IMR-90 (cell line): ENCODE results near the gene TMEM131L. TPM values are rescaled to one million over a fixed set of nuclear protein-coding genes. Genes with fewer than 3 reads are reported as not detected.

ENCODE experiments used
- ATAC-seq: fragments of 200-7000 bp; cut with Tn5 transposase; 2 replicates; pipeline ENCODE4 v1.9.1; 2020; ENCODE audit warnings: low read depth, mild to moderate bottlenecking, moderate library complexity
- BruUV-seq: library from RNA; stranded (reverse); fragments of 400-500 nt; replicated peaks from 2 replicates; lab custom pipeline; 2021; lab: Mats Ljungman, UMichigan
- CTCF ChIA-PET: fragments of 300-600 bp; formaldehyde crosslinking; extraction: SDS; loops from one replicate; lab custom pipeline; 2021; ENCODE audit warnings: antibody characterized with exemption; lab: Yijun Ruan, JAX
- POLR2A ChIA-PET: fragments of 300-600 bp; sonication (Branson Sonifier 250); formaldehyde crosslinking; loops from one replicate; lab custom pipeline; 2022; ENCODE audit warnings: antibody characterized with exemption; ENCODE audit not compliant: unreplicated experiment; lab: Charles Lee
- DNase-seq: peaks from one replicate; pipeline ENCODE4 v3.0.0; 2013
- H2AFZ ChIP-seq: replicated peaks from 2 replicates; pipeline ENCODE3; 2013; ENCODE audit warnings: low read length, mild to moderate bottlenecking; ENCODE audit not compliant: poor library complexity
- H2AK5ac ChIP-seq: 2 replicates; pipeline ENCODE4 v1.6.1; 2013; ENCODE audit warnings: low read depth, low read length, inconsistent platforms
- H2AK9ac ChIP-seq: replicated peaks from 2 replicates; pipeline ENCODE3; 2013; ENCODE audit warnings: mild to moderate bottlenecking, low read depth, low read length, moderate library complexity; ENCODE audit not compliant: poor library complexity
- H2BK120ac ChIP-seq: 2 replicates; pipeline ENCODE4 v1.6.1; 2013; ENCODE audit warnings: low read depth, low read length, inconsistent platforms
- H2BK15ac ChIP-seq: 3 replicates; pipeline ENCODE4 v1.6.1; 2013; ENCODE audit warnings: low read depth, low read length, inconsistent platforms
- H2BK20ac ChIP-seq: 2 replicates; pipeline ENCODE4 v1.6.1; 2013; ENCODE audit warnings: low read depth, mild to moderate bottlenecking, inconsistent platforms, low read length, moderate library complexity
- H2BK5ac ChIP-seq: 2 replicates; pipeline ENCODE4 v1.6.1; 2013; ENCODE audit warnings: mild to moderate bottlenecking, low read depth, low read length, inconsistent platforms; ENCODE audit not compliant: poor library complexity, severe bottlenecking
- H3K14ac ChIP-seq: replicated peaks from 2 replicates; pipeline ENCODE4 v1.6.1; 2013; ENCODE audit warnings: low read depth, low read length, inconsistent platforms
- H3K18ac ChIP-seq: 2 replicates; pipeline ENCODE4 v1.6.1; 2013; ENCODE audit warnings: low read depth, low read length, control low read depth
- H3K23ac ChIP-seq: 2 replicates; pipeline ENCODE4 v1.6.1; 2013; ENCODE audit warnings: low read depth, low read length, inconsistent platforms
- H3K27ac ChIP-seq: 2 replicates; pipeline ENCODE4 v1.5.1; 2013; ENCODE audit warnings: mild to moderate bottlenecking, control low read depth, low read length; ENCODE audit not compliant: insufficient read depth
- H3K27me3 ChIP-seq: 2 replicates; pipeline ENCODE4 v1.6.1; 2013; ENCODE audit warnings: low read length; ENCODE audit not compliant: control insufficient read depth, insufficient read depth
- H3K36me3 ChIP-seq: 2 replicates; pipeline ENCODE4 v1.6.1; 2013; ENCODE audit warnings: low read length, mixed read lengths; ENCODE audit not compliant: control insufficient read depth, insufficient read depth
- H3K4ac ChIP-seq: 2 replicates; pipeline ENCODE4 v1.6.1; 2013; ENCODE audit warnings: low read depth, low read length, inconsistent platforms
- H3K4me1 ChIP-seq: 2 replicates; pipeline ENCODE4 v1.6.1; 2013; ENCODE audit warnings: low read length, mixed read lengths; ENCODE audit not compliant: control insufficient read depth, insufficient read depth
- H3K4me2 ChIP-seq: 2 replicates; pipeline ENCODE4 v1.6.1; 2013; ENCODE audit warnings: low read depth, mild to moderate bottlenecking, control low read depth, low read length, moderate library complexity
- H3K4me3 ChIP-seq: 2 replicates; pipeline ENCODE4 v1.5.1; 2013; ENCODE audit warnings: low read depth, mild to moderate bottlenecking, control low read depth, low read length, moderate library complexity; ENCODE audit not compliant: insufficient read depth
- H3K56ac ChIP-seq: 2 replicates; pipeline ENCODE4 v1.6.1; 2013; ENCODE audit warnings: low read length, inconsistent platforms; ENCODE audit not compliant: insufficient read depth; ENCODE audit errors: extremely low read depth
- H3K79me1 ChIP-seq, 2 experiments: 2 replicates each; pipeline ENCODE4 v1.6.1; 2013; ENCODE audit warnings: low read length in 2 of 2, inconsistent platforms in 1 of 2, low read depth in 1 of 2
- H3K9ac ChIP-seq: 2 replicates; pipeline ENCODE4 v1.6.1; 2013; ENCODE audit warnings: low read depth, low read length, control low read depth
- H3K9me1 ChIP-seq: 2 replicates; pipeline ENCODE4 v1.6.1; 2013; ENCODE audit warnings: low read length, inconsistent platforms; ENCODE audit not compliant: insufficient read depth
- H3K9me3 ChIP-seq: 2 replicates; pipeline ENCODE4 v1.6.1; 2013; ENCODE audit warnings: low read length; ENCODE audit not compliant: control insufficient read depth, insufficient read depth
- H4K20me1 ChIP-seq: 2 replicates; pipeline ENCODE4 v1.6.1; 2013; ENCODE audit warnings: low read length, inconsistent platforms; ENCODE audit not compliant: insufficient read depth
- H4K5ac ChIP-seq: 2 replicates; pipeline ENCODE4 v1.6.1; 2013; ENCODE audit warnings: mild to moderate bottlenecking, low read depth, low read length, control low read depth
- H4K8ac ChIP-seq, 2 experiments: 2 replicates each; pipeline ENCODE4 v1.6.1; 2013; ENCODE audit warnings: low read depth in 2 of 2, low read length in 2 of 2, control low read depth in 1 of 2, inconsistent platforms in 1 of 2
- H4K91ac ChIP-seq: 2 replicates; pipeline ENCODE4 v1.6.1; 2013; ENCODE audit warnings: low read depth, low read length, inconsistent platforms; ENCODE audit not compliant: insufficient read depth
- CEBPB ChIP-seq: IDR thresholded peaks from 2 replicates; pipeline ENCODE4 v1.6.1; 2012; ENCODE audit warnings: low read depth, low read length, improper control_type of control experiment
- FOS ChIP-seq: fragments of 150-350 bp; IDR thresholded peaks from 2 replicates; pipeline ENCODE4 v1.6.1; 2016; ENCODE audit warnings: low read depth, low read length
- RFX5 ChIP-seq: IDR thresholded peaks from 2 replicates; pipeline ENCODE4 v1.8.0; 2012; ENCODE audit warnings: low read depth, mild to moderate bottlenecking, low read length, moderate library complexity
- WGBS, 2 experiments: methylation state at CpG; one replicate each; pipeline versions ENCODE4 v1.1.5 to v1.1.7; 2013; ENCODE audit warnings: missing lambda C conversion rate in 2 of 2; ENCODE audit not compliant: insufficient read length in 1 of 2; ENCODE audit errors: extremely low coverage in 2 of 2; 5-methylcytosine and 5-hydroxymethylcytosine counted together
- dilution Hi-C: fragments of 300-500 bp; cut with HindIII; formaldehyde crosslinking; loops from one replicate; pipeline ENCODE4 v1.14.3; 2018; ENCODE audit warnings: low sequenced_read_pairs; ENCODE audit not compliant: unreplicated experiment
- in situ Hi-C: fragments of 300-500 bp; cut with MboI; formaldehyde crosslinking; loops from 3 replicates; pipeline ENCODE4 v1.14.3; 2019; ENCODE audit warnings: low sequenced_read_pairs, inconsistent platforms, mixed read lengths
- intact Hi-C: fragments of 100-400 bp; cut with micrococcal nuclease; formaldehyde crosslinking; loops from 2 replicates; pipeline ENCODE4 v1.10.0; 2022
- polyA plus RNA-seq, 3 experiments: library from polyadenylated mRNA; depleted of rRNA; stranded (reverse); fragments of >200 nt; gene quantifications; 2 replicates each; pipeline ENCODE4 v1.2.3, GENCODE V29; 2012; ENCODE audit warnings: low replicate concordance in 1 of 3
- total RNA-seq: library from RNA; depleted of rRNA; stranded (reverse); fragments of >200 nt; gene quantifications from 2 replicates; pipeline ENCODE4 v1.2.3, GENCODE V29; 2012

TMEM131L gene
- total and polyA plus RNA-seq, 2 of the 4 experiments (the other 2 are of a cell fraction) = 8.4 to 23.8 TPM

DNA sequence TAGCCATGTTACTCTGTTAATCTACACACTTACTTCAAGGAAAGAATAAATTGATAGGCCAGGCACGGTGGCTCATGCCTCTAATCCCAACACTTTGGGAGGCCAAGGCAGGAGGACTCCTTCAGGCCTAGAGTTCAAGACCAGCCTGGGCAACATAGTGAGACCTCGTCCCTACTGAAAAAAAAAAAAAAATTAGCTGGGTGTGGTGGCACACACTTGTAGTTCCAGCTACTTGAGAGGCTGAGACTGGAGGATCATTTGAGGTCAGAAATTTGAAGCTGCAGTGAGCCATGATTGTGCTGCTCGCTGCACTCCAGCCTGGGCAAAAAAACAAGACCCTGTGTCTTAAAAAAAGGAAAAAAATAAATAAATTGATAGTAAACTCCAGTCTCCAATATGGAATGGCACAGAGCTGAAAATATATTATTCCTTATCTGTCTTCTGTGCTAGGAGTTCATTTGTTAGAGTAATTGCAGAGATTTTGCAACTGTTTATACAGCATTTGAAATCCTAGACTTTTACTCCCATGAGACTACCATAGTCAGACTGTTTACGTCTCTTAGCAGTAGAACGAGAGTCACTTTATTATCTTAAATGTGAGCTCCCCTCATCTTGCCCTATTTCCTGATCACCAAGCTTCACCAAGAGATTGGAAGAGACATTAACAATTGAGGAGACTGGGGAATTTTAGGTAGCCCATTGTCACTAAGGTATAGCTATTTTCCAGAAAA, 18.8 kb upstream of the TMEM131L start:
- H4K8ac ChIP-seq = no peak overlapping the region
- ChIA-PET CTCF (interaction anchor here (1.0 to 1.4 kb wide), 3 partner anchors 18 to 127 kb away, joined by 3 to 5 read pairs (median 5); no protein-coding TSS in a partner anchor), POLR2A (interaction anchor here (0.6 kb wide), 1 partner anchor 26 kb away, joined by 3 read pairs; no protein-coding TSS in a partner anchor)
- H3K79me1 ChIP-seq = no peaks in the 10 kb centered on the region
- H3K18ac ChIP-seq = peak overlapping the region; percentile 40; the same call in 1 of the 2 replicates
- DNase-seq (peak; percentile 83), ATAC-seq (peak; percentile 88)
- H3K23ac ChIP-seq = no peak overlapping the region
- intact Hi-C loops (loop anchor here (2.0 to 5.0 kb wide), 2 partner anchors 17 to 100 kb away; no protein-coding TSS in a partner anchor), dilution Hi-C loops (no loop called here), in situ Hi-C loops (no loop called here)
- 0 out of 2 replicates have a peak overlapping the region, but pooled peaks have one; percentile 20 for H4K5ac ChIP-seq
- WGBS, 2 experiments = no CpG with 5 or more reads among the region's 5 CpGs
- no peak overlapping the region for H2AFZ ChIP-seq
- peak overlapping the region; percentile 95 for H3K4me2 ChIP-seq
- no peak overlapping the region for H2BK20ac ChIP-seq
- H3K56ac ChIP-seq = no peak overlapping the region
- H3K9ac ChIP-seq = no peak overlapping the region
- H4K91ac ChIP-seq = no peak overlapping the region
- no peak overlapping the region for H3K14ac ChIP-seq
- H4K20me1 ChIP-seq = no peaks in the 10 kb centered on the region
- peaks cover 5% of the 10 kb centered on the region for H3K4me1 ChIP-seq
- no peak overlapping the region for H2AK5ac ChIP-seq
- BruUV-seq = no TSS peak
- H2BK120ac ChIP-seq = no peak overlapping the region
- H3K27ac ChIP-seq = no peak overlapping the region
- H3K4me3 ChIP-seq = no peak overlapping the region
- H3K4ac ChIP-seq = 0 out of 2 replicates have a peak overlapping the region, but pooled peaks have one; percentile 10
- H2BK15ac ChIP-seq = 0 out of 3 replicates have a peak overlapping the region, but pooled peaks have one; percentile 30
- no peaks in the 10 kb centered on the region for H3K36me3 ChIP-seq
- TF ChIP-seq CEBPB = peak; percentile 87
- 0 out of 2 replicates have a peak, but pooled peaks have one; percentile 19 for TF ChIP-seq FOS
- TF ChIP-seq RFX5 = no peak
- H3K9me3 ChIP-seq = no peaks in the 10 kb centered on the region
- H2AK9ac ChIP-seq = no peak overlapping the region
- H2BK5ac ChIP-seq = peak overlapping the region; percentile 68
- peaks cover 2% of the 10 kb centered on the region; the same call in 1 of the 2 replicates for H3K9me1 ChIP-seq
- no peaks in the 10 kb centered on the region for H3K27me3 ChIP-seq
